GM08714 (cell line): Measurements from ENCODE around the gene DEFB128.
"Not testable (repeated sequence)": the region's sequence is repeated elsewhere in the genome, so short reads cannot be mapped to it uniquely, and the experiment has no call there.

Experiments used
- H3K4me3 ChIP-seq: fragments of 200-500 bp; sonication (Bioruptor generic); 2 replicates; pipeline ENCODE4 v1.5.1; 2014; ENCODE audit warnings: mild to moderate bottlenecking, low read length, inconsistent platforms
- ZNF274 ChIP-seq: IDR thresholded peaks from 2 replicates; pipeline ENCODE4 v1.6.1; 2012; ENCODE audit warnings: mild to moderate bottlenecking, low read depth, low read length

The DEFB128 gene

GRCh38 chr20:189611-190010, at the start of gene DEFB128:
TSS of gene DEFB128 (minus strand) at chr20:189711. CDS start at chr20:189623, 88 bp downstream.
- TF ChIP-seq ZNF274: no peak
- no peak within 1 kb of the TSS for H3K4me3 ChIP-seq

GRCh38 chr20:237929-238328, 48.4 kb upstream of the DEFB128 start:
- TF ChIP-seq ZNF274: no peak
- H3K4me3 ChIP-seq: no peak overlapping the region; the same call in 1 of the 2 replicates

- H3K4me3 ChIP-seq: peak overlapping the region; percentile 10; the same call in 1 of the 2 replicates
- TF ChIP-seq ZNF274: no peak
These were observed 48.0 kb upstream of the DEFB128 start for GRCh38 chr20:237489-237888.

GRCh38 chr20:235891-236290, 46.4 kb upstream of the DEFB128 start:
- TF ChIP-seq ZNF274: no peak
- H3K4me3 ChIP-seq: no peak overlapping the region

GRCh38 chr20:227439-228105, 38.1 kb upstream of the DEFB128 start:
- H3K4me3 ChIP-seq: no peak overlapping the region
- no peak for TF ChIP-seq ZNF274

- H3K4me3 ChIP-seq: no peak within 1 kb of the TSS
- no peak for TF ChIP-seq ZNF274
These were observed 37.4 kb upstream of the DEFB128 start, which contains the start of gene DEFB129 for GRCh38 chr20:226958-227357. TSS of gene DEFB129 (plus strand) at chr20:227258. CDS start at chr20:227289, 31 bp downstream.

GRCh38 chr20:225879-226278, 36.4 kb upstream of the DEFB128 start:
- H3K4me3 ChIP-seq: not testable (repeated sequence)

- TF ChIP-seq ZNF274: no peak
These were observed 31.8 kb upstream of the DEFB128 start for GRCh38 chr20:221258-221830.

GRCh38 chr20:219290-220115, 30.0 kb upstream of the DEFB128 start:
- no peak for TF ChIP-seq ZNF274
- no peak overlapping the region for H3K4me3 ChIP-seq

More at GRCh38 chr20:221258-221830, 31.8 kb upstream of the DEFB128 start:
- no peak overlapping the region for H3K4me3 ChIP-seq

GRCh38 chr20:217266-217665, 27.8 kb upstream of the DEFB128 start:
- TF ChIP-seq ZNF274: no peak
- no peak overlapping the region for H3K4me3 ChIP-seq

- no peak for TF ChIP-seq ZNF274
- no peak overlapping the region for H3K4me3 ChIP-seq
These were observed 26.3 kb upstream of the DEFB128 start for GRCh38 chr20:215796-216195.

- TF ChIP-seq ZNF274: no peak
- H3K4me3 ChIP-seq: no peak overlapping the region
These were observed 24.9 kb upstream of the DEFB128 start for GRCh38 chr20:214383-214782.

- H3K4me3 ChIP-seq: no peak overlapping the region
- no peak for TF ChIP-seq ZNF274
These were observed 21.4 kb upstream of the DEFB128 start for GRCh38 chr20:210809-211502.

GRCh38 chr20:208942-209566, 19.5 kb upstream of the DEFB128 start:
- no peak for TF ChIP-seq ZNF274
- no peak overlapping the region for H3K4me3 ChIP-seq

GRCh38 chr20:203630-204029, 14.1 kb upstream of the DEFB128 start:
- not testable (repeated sequence) for H3K4me3 ChIP-seq
